Vein endothelial cell (primary cell): Measurements from ENCODE around the gene NSD1. TPM values are rescaled to one million over a fixed set of nuclear protein-coding genes. Genes with fewer than 3 reads are reported as not detected.

Experiments used
- total RNA-seq: library from RNA; depleted of rRNA; stranded (reverse); fragments of >200 nt; gene quantifications from 2 replicates; pipeline ENCODE4 v1.2.3, GENCODE V29; 2012

NSD1 gene, protein sequence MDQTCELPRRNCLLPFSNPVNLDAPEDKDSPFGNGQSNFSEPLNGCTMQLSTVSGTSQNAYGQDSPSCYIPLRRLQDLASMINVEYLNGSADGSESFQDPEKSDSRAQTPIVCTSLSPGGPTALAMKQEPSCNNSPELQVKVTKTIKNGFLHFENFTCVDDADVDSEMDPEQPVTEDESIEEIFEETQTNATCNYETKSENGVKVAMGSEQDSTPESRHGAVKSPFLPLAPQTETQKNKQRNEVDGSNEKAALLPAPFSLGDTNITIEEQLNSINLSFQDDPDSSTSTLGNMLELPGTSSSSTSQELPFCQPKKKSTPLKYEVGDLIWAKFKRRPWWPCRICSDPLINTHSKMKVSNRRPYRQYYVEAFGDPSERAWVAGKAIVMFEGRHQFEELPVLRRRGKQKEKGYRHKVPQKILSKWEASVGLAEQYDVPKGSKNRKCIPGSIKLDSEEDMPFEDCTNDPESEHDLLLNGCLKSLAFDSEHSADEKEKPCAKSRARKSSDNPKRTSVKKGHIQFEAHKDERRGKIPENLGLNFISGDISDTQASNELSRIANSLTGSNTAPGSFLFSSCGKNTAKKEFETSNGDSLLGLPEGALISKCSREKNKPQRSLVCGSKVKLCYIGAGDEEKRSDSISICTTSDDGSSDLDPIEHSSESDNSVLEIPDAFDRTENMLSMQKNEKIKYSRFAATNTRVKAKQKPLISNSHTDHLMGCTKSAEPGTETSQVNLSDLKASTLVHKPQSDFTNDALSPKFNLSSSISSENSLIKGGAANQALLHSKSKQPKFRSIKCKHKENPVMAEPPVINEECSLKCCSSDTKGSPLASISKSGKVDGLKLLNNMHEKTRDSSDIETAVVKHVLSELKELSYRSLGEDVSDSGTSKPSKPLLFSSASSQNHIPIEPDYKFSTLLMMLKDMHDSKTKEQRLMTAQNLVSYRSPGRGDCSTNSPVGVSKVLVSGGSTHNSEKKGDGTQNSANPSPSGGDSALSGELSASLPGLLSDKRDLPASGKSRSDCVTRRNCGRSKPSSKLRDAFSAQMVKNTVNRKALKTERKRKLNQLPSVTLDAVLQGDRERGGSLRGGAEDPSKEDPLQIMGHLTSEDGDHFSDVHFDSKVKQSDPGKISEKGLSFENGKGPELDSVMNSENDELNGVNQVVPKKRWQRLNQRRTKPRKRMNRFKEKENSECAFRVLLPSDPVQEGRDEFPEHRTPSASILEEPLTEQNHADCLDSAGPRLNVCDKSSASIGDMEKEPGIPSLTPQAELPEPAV (N-terminal part only)
- total RNA-seq, result 44.1 and 53.4 TPM in 2 replicates

DNA sequence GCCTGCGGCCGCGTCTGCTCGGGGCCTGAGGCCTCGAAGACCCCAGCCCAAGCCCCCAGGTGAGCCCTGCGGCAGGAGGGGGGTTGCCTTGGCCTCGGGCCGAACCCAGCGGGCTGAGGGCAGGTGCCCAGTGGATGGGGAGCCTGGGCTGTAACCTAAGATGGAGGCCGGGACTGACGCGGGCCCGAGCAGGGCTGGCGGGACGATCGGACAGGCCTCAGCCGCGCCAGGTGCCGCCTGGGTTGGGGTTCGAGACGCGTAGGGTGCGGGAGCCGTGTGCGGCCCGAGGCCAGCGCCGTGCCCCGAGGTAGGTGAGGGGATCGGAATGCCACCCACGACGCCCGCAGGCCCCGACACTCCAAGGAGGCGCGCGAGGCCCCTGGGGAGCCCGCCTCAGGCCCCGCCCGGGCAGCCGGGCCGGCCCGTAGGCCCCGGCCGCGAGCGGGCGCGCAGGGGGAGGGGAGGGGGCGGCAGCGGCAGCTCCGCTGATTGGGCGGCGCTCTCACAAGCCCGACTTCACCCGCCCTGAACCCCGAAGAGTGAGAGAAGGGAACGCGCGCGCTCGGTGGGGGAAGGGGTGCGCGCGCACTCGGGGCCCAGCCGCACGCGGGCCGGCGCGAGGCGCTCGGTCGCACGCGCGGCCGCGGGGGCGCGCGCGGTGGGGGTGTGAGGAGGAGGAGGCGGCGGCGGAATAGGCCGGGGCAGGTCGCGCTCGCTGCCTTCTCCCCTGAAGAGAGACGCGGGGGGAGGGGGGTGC, at the start of gene NSD1:
TSS of gene NSD1 (plus strand) at position 678 of the 757 bp plus-strand sequence. CDS start 1,331 bp downstream, outside the sequence.

DNA sequence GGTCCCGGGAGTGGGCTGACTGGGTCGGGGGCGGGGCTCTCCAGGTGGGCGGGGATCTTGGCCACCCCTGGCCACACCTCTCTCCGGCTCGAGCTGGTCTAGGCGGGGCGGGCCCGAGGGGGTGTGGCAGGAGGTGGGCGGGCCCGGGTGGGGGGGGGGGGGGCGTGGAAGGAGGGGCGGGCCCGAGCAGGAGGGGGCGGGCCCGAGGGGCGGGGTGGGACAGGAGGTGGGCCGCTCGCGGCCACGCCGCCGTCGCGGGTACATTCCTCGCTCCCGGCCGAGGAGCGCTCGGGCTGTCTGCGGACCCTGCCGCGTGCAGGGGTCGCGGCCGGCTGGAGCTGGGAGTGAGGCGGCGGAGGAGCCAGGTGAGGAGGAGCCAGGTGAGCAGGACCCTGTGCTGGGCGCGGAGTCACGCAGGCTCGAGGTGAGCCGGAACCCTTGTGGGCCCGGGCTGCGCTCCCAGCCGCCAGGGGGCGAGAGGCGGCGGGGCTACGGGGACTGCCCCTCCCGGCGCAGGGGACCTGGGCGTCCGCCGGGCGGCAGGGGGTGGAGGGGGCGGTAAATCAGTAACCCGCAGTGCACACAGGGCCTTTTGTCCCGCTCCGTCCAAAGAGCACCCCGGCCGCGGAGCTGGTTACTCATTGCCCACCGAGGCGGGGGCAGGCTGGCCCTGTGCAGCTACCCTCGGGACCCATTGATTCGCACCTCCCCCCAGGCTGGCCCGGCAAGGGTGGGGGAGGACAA, 46.7 kb upstream of the NSD1 start, which contains the start of gene FGFR4:
TSS of gene FGFR4 (plus strand) at position 262 of the 744 bp plus-strand sequence. CDS start 2,688 bp downstream, outside the sequence.

DNA sequence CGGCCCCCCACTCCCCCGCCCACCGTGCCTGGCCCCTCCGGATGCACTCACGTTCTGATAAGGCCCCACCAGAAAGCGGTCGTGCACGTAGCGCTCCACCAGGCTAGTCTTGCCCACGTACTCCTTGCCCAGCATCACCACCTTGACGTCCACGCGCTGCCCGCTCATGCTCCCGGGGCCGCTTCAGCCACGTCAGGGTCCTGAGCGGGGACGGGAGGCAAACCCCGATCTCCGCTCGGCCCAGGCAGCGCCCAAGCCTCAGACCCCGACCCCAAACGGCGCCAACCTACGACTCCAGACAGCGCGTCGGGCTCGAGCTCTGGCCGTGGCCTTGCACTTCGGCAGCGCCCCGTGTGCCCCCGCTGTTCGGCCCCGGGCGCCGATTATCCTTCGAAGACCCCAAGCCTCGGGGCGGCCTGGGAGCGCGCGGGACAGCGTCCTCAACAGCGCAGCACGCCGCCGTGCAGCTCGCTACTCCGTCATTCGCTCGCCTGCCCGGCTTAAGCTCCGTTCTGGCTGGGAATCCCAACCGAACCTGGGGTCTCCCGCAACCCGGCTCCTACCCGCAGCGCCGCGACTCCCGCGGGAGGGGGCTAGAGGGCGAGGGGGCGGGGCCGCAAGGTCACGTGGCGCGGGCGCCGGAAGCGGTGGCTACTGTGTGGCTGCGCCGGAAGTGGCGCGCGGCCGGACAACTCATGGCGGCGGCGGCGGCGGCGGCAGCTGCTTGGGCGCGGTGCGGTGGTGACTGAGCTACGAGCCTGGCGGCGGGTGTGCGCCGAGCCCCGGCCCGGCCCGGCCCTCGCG, 169.8 kb downstream of the NSD1 start, which contains the start of the genes PRELID1 and RAB24:
TSS of gene PRELID1 (plus strand) at position 679 of the 804 bp plus-strand sequence. CDS start 187 bp downstream, outside the sequence.
TSS of gene RAB24 (minus strand) at position 599 of the 804 bp plus-strand sequence. CDS start at position 168, 431 bp downstream.

DNA sequence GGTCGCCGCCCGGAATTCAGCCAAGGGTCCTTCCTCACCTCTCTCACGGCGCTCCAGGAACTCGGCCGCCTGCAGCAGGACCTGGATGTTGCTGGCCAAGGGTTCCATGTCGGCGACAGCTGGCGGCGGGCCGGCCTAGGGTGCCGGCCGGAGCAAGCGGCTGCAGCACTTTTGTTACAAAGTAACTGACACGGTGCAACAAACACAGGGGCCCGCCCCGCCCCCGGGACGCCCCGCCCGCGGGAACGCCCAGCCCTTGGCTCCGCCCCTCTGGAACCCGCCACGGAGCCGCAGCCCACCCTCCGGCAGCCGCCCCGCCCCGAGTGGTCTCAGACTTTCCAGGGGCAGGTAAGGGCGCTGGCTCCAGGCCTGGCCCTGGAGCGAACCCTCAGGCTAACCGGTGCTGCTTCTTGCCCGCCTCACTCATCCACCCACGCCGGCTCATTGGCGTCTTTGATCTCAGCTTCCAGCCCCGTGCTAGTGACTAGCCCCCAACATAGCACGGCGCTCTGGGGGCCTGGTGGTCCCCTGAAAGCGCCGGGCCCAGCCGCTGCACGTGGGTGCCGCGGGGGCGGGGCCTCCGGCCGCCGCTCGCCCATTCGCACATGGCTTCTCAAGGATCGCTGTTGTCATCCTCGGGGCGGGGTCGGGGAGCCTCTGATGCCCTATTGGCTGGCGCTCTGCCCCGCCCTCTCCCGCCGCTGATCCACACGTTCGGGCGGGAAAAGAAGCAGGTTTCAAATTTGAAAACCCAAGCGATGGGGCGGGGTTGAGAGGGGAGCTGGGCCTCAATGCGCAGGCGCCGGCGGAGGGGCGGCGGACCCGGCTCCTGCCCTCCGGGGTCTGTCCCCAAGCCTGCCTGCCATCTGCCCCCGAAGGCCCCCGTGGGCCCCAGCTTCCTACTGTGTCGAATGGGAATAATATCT, 178.4 kb downstream of the NSD1 start, which contains the start of gene MXD3:
TSS of gene MXD3 (minus strand) at position 176 of the 926 bp plus-strand sequence. CDS start at position 108, 68 bp downstream.

Other genes starting within 250 kb of the NSD1 start
- gene HK3, start 234.4 kb upstream of the NSD1 start, total RNA-seq, result under 0.01 and 0.10 TPM in 2 replicates
- gene UIMC1, start 127.0 kb upstream of the NSD1 start, total RNA-seq, result 40.8 and 43.3 TPM in 2 replicates
- 25.1 and 32.3 TPM in 2 replicates for gene ZNF346, start 111.1 kb upstream of the NSD1 start, total RNA-seq
- gene FGFR4, start 46.9 kb upstream of the NSD1 start, total RNA-seq, result 2.3 and 4.6 TPM in 2 replicates
- 11.1 and 15.0 TPM in 2 replicates for gene RAB24, start 169.9 kb downstream of the NSD1 start, total RNA-seq
- gene PRELID1, start 170.0 kb downstream of the NSD1 start, total RNA-seq, result 178 and 203 TPM in 2 replicates
- 5.9 and 6.2 TPM in 2 replicates for gene MXD3, start 178.1 kb downstream of the NSD1 start, total RNA-seq
- 274 and 342 TPM in 2 replicates for gene LMAN2, start 217.9 kb downstream of the NSD1 start, total RNA-seq
- gene RGS14, start 224.2 kb downstream of the NSD1 start, total RNA-seq, result 5.2 and 10.0 TPM in 2 replicates